OCI-LY7 (cell line): ENCODE data around the gene CA7. TPM values are rescaled to one million over a fixed set of nuclear protein-coding genes. Genes with fewer than 3 reads are reported as not detected.

Source experiments
- BruUV-seq: library from RNA; stranded (reverse); fragments of 400-500 nt; replicated peaks from 2 replicates; lab custom pipeline; 2021; lab: Mats Ljungman, UMichigan
- CTCF ChIA-PET: fragments of 300-600 bp; sonication (Branson Sonifier 250); formaldehyde crosslinking; loops from one replicate; lab custom pipeline; 2022; ENCODE audit warnings: antibody characterized with exemption; ENCODE audit not compliant: unreplicated experiment; lab: Charles Lee
- POLR2A ChIA-PET: fragments of 300-600 bp; sonication (Branson Sonifier 250); formaldehyde crosslinking; loops from one replicate; lab custom pipeline; 2022; ENCODE audit warnings: antibody characterized with exemption; lab: Charles Lee
- DNase-seq: peaks from one replicate; pipeline ENCODE4 v3.0.0-alpha.2; 2015; ENCODE audit warnings: low spot score
- H2AFZ ChIP-seq: fragments of 200-600 bp; sonication (generic), shearing (Covaris generic); 2 replicates; pipeline ENCODE4 v1.6.1; 2014; ENCODE audit warnings: mild to moderate bottlenecking, antibody characterized with exemption, low read length, moderate library complexity
- H3K27ac ChIP-seq: fragments of 200-600 bp; sonication (generic); 2 replicates; pipeline ENCODE4 v1.5.1; 2014; ENCODE audit warnings: mixed run types, low read depth, mild to moderate bottlenecking, moderate library complexity, low read length, inconsistent platforms; ENCODE audit not compliant: poor library complexity, severe bottlenecking
- H3K36me3 ChIP-seq: fragments of 200-600 bp; sonication (generic); 2 replicates; pipeline ENCODE4 v1.6.1; 2014; ENCODE audit warnings: mild to moderate bottlenecking, antibody characterized with exemption, low read length, moderate library complexity, mixed read lengths; ENCODE audit not compliant: insufficient read depth
- H3K4me1 ChIP-seq: fragments of 200-600 bp; sonication (generic); 2 replicates; pipeline ENCODE4 v1.5.1; 2014; ENCODE audit warnings: mild to moderate bottlenecking, low read length; ENCODE audit not compliant: insufficient read depth, poor library complexity, severe bottlenecking
- H3K4me2 ChIP-seq: fragments of 200-600 bp; sonication (generic); 2 replicates; pipeline ENCODE4 v1.6.1; 2014; ENCODE audit warnings: mild to moderate bottlenecking, low read length
- H3K4me3 ChIP-seq: fragments of 200-600 bp; sonication (generic); 2 replicates; pipeline ENCODE4 v1.5.1; 2014; ENCODE audit warnings: mild to moderate bottlenecking, low read depth, low read length; ENCODE audit not compliant: poor library complexity, severe bottlenecking
- H3K79me2 ChIP-seq: fragments of 200-600 bp; sonication (generic); 2 replicates; pipeline ENCODE4 v1.6.1; 2016; ENCODE audit warnings: low read depth, mild to moderate bottlenecking, low read length, moderate library complexity, mixed read lengths; ENCODE audit not compliant: insufficient read depth
- H3K9me2 ChIP-seq: fragments of 200-600 bp; sonication (generic); 2 replicates; pipeline ENCODE4 v1.6.1; 2016; ENCODE audit warnings: mild to moderate bottlenecking, low read length, mixed read lengths; ENCODE audit not compliant: insufficient read depth
- H3K9me3 ChIP-seq: fragments of 200-600 bp; sonication (generic); 2 replicates; pipeline ENCODE4 v1.6.1; 2014; ENCODE audit warnings: mild to moderate bottlenecking, mixed run types, low read length, mixed read lengths
- H4K20me1 ChIP-seq: fragments of 200-600 bp; sonication (generic); 2 replicates; pipeline ENCODE4 v1.6.1; 2014; ENCODE audit warnings: mild to moderate bottlenecking, antibody characterized with exemption, low read length, moderate library complexity, mixed read lengths; ENCODE audit not compliant: insufficient read depth
- EZH2phosphoT487 ChIP-seq: fragments of 200-600 bp; sonication (generic); IDR thresholded peaks from 2 replicates; pipeline ENCODE4 v1.6.1; 2018; ENCODE audit warnings: low read depth, borderline replicate concordance, mild to moderate bottlenecking, mixed run types, antibody characterized with exemption, low read length, moderate library complexity, mixed read lengths
- intact Hi-C: fragments of 100-400 bp; cut with micrococcal nuclease; formaldehyde crosslinking; loops from one replicate; pipeline ENCODE4 v1.10.0; 2022; ENCODE audit not compliant: unreplicated experiment
- total RNA-seq, 2 experiments: library from RNA; depleted of rRNA in 1 of 2; stranded (reverse); fragments of >200 nt in 1 of 2; shearing (Covaris generic) in 1 of 2; gene quantifications; 2 replicates each; pipeline ENCODE4 v1.2.3, GENCODE V29; 2014 to 2022
- TF ChIP-seq, protein P1 (sequence below): fragments of 200-600 bp; sonication (generic); conservative IDR thresholded peaks from 2 replicates; pipeline ENCODE4 v1.5.1; 2014; ENCODE audit warnings: mild to moderate bottlenecking, antibody characterized with exemption, low read length, moderate library complexity, mixed read lengths

CA7 gene
- total RNA-seq, 2 experiments from 2014 or later = not detected

DNA sequence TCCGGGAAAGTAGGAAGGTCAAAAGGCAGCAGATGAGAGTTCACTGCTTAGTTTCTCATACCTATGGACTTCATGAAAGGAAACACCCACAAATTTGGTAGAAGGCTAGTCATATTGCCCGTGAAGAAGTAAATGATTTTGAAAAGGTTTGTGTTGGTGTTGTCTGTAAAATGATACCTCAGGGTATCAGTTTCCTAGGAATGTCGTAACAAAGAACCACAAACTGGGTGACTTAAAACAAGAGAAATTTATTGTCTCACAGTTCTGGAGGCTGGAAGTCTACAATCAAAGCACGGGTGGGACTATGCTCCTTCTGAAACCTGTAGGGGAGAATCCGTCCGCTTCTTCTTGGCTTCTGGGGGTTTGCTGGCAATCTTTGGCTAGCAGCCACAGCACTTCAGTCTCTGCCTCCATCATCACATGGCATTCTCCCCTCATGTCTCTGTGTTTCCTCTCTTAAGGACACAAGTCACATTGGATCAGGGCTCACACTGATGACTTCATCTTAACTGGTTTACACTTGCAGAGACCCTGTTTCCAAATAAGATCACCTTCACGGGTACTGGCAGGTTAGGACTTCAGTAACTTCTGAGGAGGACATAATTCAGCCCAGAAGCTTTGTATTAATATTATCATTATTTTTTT lies 11.4 kb upstream of the CA7 start:
- no peaks in the 10 kb centered on the region for H4K20me1 ChIP-seq
- no peaks in the 10 kb centered on the region for H3K9me3 ChIP-seq
- ChIA-PET CTCF (no interaction called here), POLR2A (interaction anchor here (0.6 to 1.1 kb wide), 2 partner anchors 11 to 42 kb away, joined by 3 read pairs; no protein-coding TSS in a partner anchor)
- TF ChIP-seq, protein P1, sequence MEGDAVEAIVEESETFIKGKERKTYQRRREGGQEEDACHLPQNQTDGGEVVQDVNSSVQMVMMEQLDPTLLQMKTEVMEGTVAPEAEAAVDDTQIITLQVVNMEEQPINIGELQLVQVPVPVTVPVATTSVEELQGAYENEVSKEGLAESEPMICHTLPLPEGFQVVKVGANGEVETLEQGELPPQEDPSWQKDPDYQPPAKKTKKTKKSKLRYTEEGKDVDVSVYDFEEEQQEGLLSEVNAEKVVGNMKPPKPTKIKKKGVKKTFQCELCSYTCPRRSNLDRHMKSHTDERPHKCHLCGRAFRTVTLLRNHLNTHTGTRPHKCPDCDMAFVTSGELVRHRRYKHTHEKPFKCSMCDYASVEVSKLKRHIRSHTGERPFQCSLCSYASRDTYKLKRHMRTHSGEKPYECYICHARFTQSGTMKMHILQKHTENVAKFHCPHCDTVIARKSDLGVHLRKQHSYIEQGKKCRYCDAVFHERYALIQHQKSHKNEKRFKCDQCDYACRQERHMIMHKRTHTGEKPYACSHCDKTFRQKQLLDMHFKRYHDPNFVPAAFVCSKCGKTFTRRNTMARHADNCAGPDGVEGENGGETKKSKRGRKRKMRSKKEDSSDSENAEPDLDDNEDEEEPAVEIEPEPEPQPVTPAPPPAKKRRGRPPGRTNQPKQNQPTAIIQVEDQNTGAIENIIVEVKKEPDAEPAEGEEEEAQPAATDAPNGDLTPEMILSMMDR = no peak
- no peak for TF ChIP-seq EZH2phosphoT487
- no peak overlapping the region for H3K4me3 ChIP-seq
- no peaks in the 10 kb centered on the region for H3K9me2 ChIP-seq
- H3K27ac ChIP-seq = no peak overlapping the region
- BruUV-seq = no TSS peak
- peaks cover 22% of the 10 kb centered on the region for H3K4me1 ChIP-seq
- DNase-seq = no peak
- H3K36me3 ChIP-seq = peaks cover 13% of the 10 kb centered on the region
- H2AFZ ChIP-seq = no peak overlapping the region
- peaks cover 25% of the 10 kb centered on the region for H3K79me2 ChIP-seq
- no peak overlapping the region for H3K4me2 ChIP-seq
- intact Hi-C loops = no loop called here

DNA sequence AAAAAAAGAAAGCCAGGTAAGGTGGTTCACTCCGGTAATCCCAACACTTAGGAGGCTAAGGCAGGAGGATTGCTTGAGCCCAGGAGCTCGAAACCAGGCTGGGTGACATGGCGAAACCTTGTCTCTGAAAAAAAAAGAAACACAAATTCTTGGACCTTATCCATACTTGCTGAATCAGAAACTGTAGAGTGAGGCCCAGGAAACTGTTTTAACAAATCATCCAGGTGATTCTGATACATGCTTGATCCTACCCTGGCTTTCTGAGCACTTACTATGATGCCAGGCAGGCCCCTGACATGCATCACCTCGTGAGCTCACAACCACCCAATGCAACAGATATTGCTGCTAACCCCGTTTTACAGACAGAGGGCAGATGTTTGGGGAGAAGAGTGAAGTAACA lies 9.5 kb upstream of the CA7 start:
- TF ChIP-seq, protein P1 = no peak
- no peak for TF ChIP-seq EZH2phosphoT487
- intact Hi-C loops = no loop called here

DNA sequence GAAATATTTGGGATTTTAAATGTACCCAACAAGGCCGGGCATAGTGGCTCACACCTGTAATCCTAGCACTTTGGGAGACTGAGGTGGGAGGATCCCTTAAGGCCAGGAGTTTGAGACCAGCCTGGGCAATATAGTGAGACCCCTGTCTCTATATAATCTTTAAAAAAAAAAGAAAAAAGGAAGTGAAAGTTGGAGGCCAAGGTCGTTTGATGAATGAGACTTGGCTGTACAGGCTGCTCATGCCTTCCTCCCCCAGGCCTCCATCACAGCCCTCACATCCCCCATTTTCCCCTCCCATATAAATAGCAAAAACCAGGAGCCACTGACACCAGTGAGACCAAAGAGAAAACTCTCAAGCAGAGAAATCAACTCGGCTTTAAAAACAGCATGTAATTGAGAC lies 3.3 kb upstream of the CA7 start:
- H2AFZ ChIP-seq = no peak overlapping the region
- POLR2A ChIA-PET = no interaction called here
- H3K4me2 ChIP-seq = no peak overlapping the region

More for the DNA sequence above, 9.5 kb upstream of the CA7 start:
- Histone ChIP-seq H3K4me1 (peaks cover 8% of the 10 kb centered on the region), H2AFZ (no peak overlapping the region), H3K4me3 (no peak overlapping the region), H4K20me1 (no peaks in the 10 kb centered on the region), H3K9me2 (no peaks in the 10 kb centered on the region), H3K4me2 (no peak overlapping the region), H3K9me3 (no peaks in the 10 kb centered on the region), H3K79me2 (peaks cover 7% of the 10 kb centered on the region), H3K36me3 (no peaks in the 10 kb centered on the region), H3K27ac (no peak overlapping the region)
- ChIA-PET CTCF (no interaction called here), POLR2A (interaction anchor here (0.7 kb wide), 3 partner anchors 24 to 237 kb away, joined by 3 to 4 read pairs (median 3); no protein-coding TSS in a partner anchor)
- DNase-seq = no peak
- BruUV-seq = no TSS peak

More for the DNA sequence above, 3.3 kb upstream of the CA7 start:
- H3K9me3 ChIP-seq = no peaks in the 10 kb centered on the region
- peaks cover 7% of the 10 kb centered on the region for H3K4me1 ChIP-seq
- DNase-seq = no peak
- no peaks in the 10 kb centered on the region for H4K20me1 ChIP-seq
- no peaks in the 10 kb centered on the region for H3K79me2 ChIP-seq
- no peak overlapping the region for H3K4me3 ChIP-seq
- H3K9me2 ChIP-seq = no peaks in the 10 kb centered on the region
- TF ChIP-seq, protein P1 = no peak
- TF ChIP-seq EZH2phosphoT487 = no peak
- intact Hi-C loops = no loop called here
- CTCF ChIA-PET = no interaction called here
- H3K36me3 ChIP-seq = no peaks in the 10 kb centered on the region
- no peak overlapping the region for H3K27ac ChIP-seq
- BruUV-seq = no TSS peak
